Astrocyte (in vitro differentiated cells and primary cell): ENCODE measurements around the gene DEFB110. TPM values are rescaled to one million over a fixed set of nuclear protein-coding genes. Genes with fewer than 3 reads are reported as not detected.

Experiments
- DNase-seq: peaks from one replicate; pipeline ENCODE4 v3.0.0-alpha.2; 2010; ENCODE audit warnings: low read depth
- FAIRE-seq: peaks from 2 replicates; lab custom pipeline; 2011; peaks lifted over from hg19 to GRCh38; lab: Jason Lieb, UNC
- H2AFZ ChIP-seq: 2 replicates; pipeline ENCODE4 v1.6.0; 2012; ENCODE audit warnings: low read depth, low read length, inconsistent platforms
- H3K27ac ChIP-seq: 2 replicates; pipeline ENCODE4 v1.5.1; 2011; ENCODE audit warnings: low read depth, low read length, inconsistent platforms
- H3K27me3 ChIP-seq: 2 replicates; pipeline ENCODE4 v1.6.0; 2011; ENCODE audit warnings: low read length, inconsistent platforms; ENCODE audit not compliant: insufficient read depth
- H3K36me3 ChIP-seq: 2 replicates; pipeline ENCODE4 v1.5.1; 2011; ENCODE audit warnings: low read length, inconsistent platforms; ENCODE audit not compliant: insufficient read depth
- H3K4me1 ChIP-seq: 2 replicates; pipeline ENCODE4 v1.5.1; 2011; ENCODE audit warnings: low read length, inconsistent platforms; ENCODE audit not compliant: insufficient read depth
- H3K4me2 ChIP-seq: 2 replicates; pipeline ENCODE4 v1.6.0; 2012; ENCODE audit warnings: low read length, inconsistent platforms
- H3K4me3 ChIP-seq: 2 replicates; pipeline ENCODE4 v1.5.1; 2011; ENCODE audit warnings: low read depth, mild to moderate bottlenecking, low read length, inconsistent platforms; ENCODE audit not compliant: insufficient read depth
- H3K79me2 ChIP-seq: 2 replicates; pipeline ENCODE4 v1.6.0; 2012; ENCODE audit warnings: mild to moderate bottlenecking, low read length, inconsistent platforms; ENCODE audit not compliant: insufficient read depth
- H3K9ac ChIP-seq: 2 replicates; pipeline ENCODE4 v1.6.0; 2012; ENCODE audit warnings: mild to moderate bottlenecking, low read length, inconsistent platforms
- H3K9me3 ChIP-seq: 2 replicates; pipeline ENCODE4 v1.5.1; 2012; ENCODE audit warnings: low read depth, mild to moderate bottlenecking, low read length, inconsistent platforms; ENCODE audit not compliant: insufficient read depth
- H4K20me1 ChIP-seq: 2 replicates; pipeline ENCODE4 v1.6.0; 2012; ENCODE audit warnings: low read length, inconsistent platforms; ENCODE audit not compliant: insufficient read depth
- H3K27ac Mint-ChIP-seq: one replicate; pipeline ENCODE4 v1.8.0; 2021; ENCODE audit warnings: mild to moderate bottlenecking, mixed read lengths; ENCODE audit not compliant: unreplicated experiment
- H3K27me3 Mint-ChIP-seq: one replicate; pipeline ENCODE4 v1.8.0; 2021; ENCODE audit warnings: low read depth, mixed read lengths; ENCODE audit not compliant: unreplicated experiment
- H3K36me3 Mint-ChIP-seq: one replicate; pipeline ENCODE4 v1.8.0; 2021; ENCODE audit warnings: low read depth, mixed read lengths; ENCODE audit not compliant: unreplicated experiment
- H3K4me1 Mint-ChIP-seq: one replicate; pipeline ENCODE4 v1.8.0; 2021; ENCODE audit warnings: low read depth, mixed read lengths; ENCODE audit not compliant: unreplicated experiment
- H3K4me3 Mint-ChIP-seq: one replicate; pipeline ENCODE4 v1.8.0; 2021; ENCODE audit warnings: mild to moderate bottlenecking, moderate library complexity, mixed read lengths; ENCODE audit not compliant: unreplicated experiment
- H3K9me3 Mint-ChIP-seq: one replicate; pipeline ENCODE4 v1.8.0; 2021; ENCODE audit warnings: mild to moderate bottlenecking, mixed read lengths; ENCODE audit not compliant: unreplicated experiment
- EZH2 ChIP-seq: IDR thresholded peaks from 2 replicates; pipeline ENCODE4 v1.6.1; 2012; ENCODE audit warnings: mild to moderate bottlenecking, low read length, inconsistent platforms; ENCODE audit not compliant: insufficient read depth
- total RNA-seq: library from RNA; stranded (reverse); gene quantifications from 2 replicates; pipeline ENCODE4 v1.2.1, GENCODE V29; 2021
- TF ChIP-seq, protein P1 (sequence below): IDR thresholded peaks from 2 replicates; pipeline ENCODE4 v1.5.1; 2011; ENCODE audit warnings: low read depth, mild to moderate bottlenecking, inconsistent platforms, low read length, moderate library complexity; ENCODE audit not compliant: insufficient read depth

Gene DEFB110
- total RNA-seq, 1 donor from 2014 or later: not detected

DNA sequence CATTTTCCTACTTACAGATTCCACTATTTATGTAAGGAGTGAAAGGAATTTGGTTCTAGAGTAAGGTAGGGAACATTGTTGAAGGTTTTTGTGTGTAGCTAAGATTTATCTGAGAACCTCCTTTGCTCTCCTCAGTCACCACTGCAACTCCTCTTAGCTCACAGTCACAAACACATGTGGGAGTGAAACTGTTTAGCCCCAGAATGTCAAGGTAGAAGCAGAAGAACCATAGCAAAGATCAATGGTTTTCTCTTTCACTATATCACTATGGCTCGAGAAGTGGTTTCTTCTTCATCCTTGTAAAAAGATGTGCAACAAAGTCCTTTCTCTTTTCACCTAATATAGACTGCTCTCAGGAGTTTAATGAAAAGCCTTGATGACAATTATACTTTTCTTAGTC, 34.4 kb upstream of the DEFB110 start:
- TF ChIP-seq EZH2: no peak
- TF ChIP-seq, protein P1, sequence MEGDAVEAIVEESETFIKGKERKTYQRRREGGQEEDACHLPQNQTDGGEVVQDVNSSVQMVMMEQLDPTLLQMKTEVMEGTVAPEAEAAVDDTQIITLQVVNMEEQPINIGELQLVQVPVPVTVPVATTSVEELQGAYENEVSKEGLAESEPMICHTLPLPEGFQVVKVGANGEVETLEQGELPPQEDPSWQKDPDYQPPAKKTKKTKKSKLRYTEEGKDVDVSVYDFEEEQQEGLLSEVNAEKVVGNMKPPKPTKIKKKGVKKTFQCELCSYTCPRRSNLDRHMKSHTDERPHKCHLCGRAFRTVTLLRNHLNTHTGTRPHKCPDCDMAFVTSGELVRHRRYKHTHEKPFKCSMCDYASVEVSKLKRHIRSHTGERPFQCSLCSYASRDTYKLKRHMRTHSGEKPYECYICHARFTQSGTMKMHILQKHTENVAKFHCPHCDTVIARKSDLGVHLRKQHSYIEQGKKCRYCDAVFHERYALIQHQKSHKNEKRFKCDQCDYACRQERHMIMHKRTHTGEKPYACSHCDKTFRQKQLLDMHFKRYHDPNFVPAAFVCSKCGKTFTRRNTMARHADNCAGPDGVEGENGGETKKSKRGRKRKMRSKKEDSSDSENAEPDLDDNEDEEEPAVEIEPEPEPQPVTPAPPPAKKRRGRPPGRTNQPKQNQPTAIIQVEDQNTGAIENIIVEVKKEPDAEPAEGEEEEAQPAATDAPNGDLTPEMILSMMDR: no peak
- no peak overlapping the region for H3K9ac ChIP-seq
- H3K4me1 Mint-ChIP-seq: no peaks in the 10 kb centered on the region
- no peaks in the 10 kb centered on the region for H3K27me3 ChIP-seq
- H2AFZ ChIP-seq: no peak overlapping the region
- no peaks in the 10 kb centered on the region for H3K36me3 ChIP-seq
- H3K27me3 Mint-ChIP-seq: no peaks in the 10 kb centered on the region
- H3K4me2 ChIP-seq: no peak overlapping the region
- DNase-seq (no peak), FAIRE-seq (no peak)
- H3K4me1 ChIP-seq: no peaks in the 10 kb centered on the region
- no peak overlapping the region for H3K27ac Mint-ChIP-seq
- H4K20me1 ChIP-seq: no peaks in the 10 kb centered on the region
- no peaks in the 10 kb centered on the region for H3K9me3 Mint-ChIP-seq
- H3K79me2 ChIP-seq: no peaks in the 10 kb centered on the region
- H3K9me3 ChIP-seq: no peaks in the 10 kb centered on the region
- no peaks in the 10 kb centered on the region for H3K36me3 Mint-ChIP-seq
- no peak overlapping the region for H3K4me3 Mint-ChIP-seq
- H3K4me3 ChIP-seq: no peak overlapping the region
- H3K27ac ChIP-seq: no peak overlapping the region

DNA sequence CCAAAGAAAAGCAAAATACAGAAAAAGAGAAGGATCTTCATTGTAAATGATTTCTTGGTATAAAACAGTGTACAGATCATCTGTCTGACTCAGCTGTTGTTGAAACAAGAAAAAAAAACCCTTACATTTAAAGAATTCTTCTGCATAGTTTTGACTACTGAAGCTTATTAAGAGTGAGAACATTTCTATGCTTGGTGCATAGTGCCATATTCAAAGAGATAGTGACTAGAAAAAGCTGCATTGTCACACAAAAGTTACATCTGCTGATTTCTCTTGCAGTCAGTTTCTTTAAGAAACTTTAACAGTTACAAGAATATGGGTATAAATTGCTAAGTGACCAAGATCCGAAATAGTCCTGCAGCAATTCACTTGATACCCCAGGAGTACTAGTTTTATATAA, 28.0 kb upstream of the DEFB110 start, which contains the start of gene DEFB112:
DEFB112 (minus strand) TSS at position 101 of the 400 bp plus-strand sequence; CDS start at position 41, 60 bp downstream.
- Mint-ChIP-seq H3K27ac (no peak within 1 kb of the TSS), H3K4me3 (no peak within 1 kb of the TSS), H3K4me1 (peaks cover 1% of the 10 kb centered on the region), H3K36me3 (no peaks in the 10 kb centered on the region), H3K27me3 (no peaks in the 10 kb centered on the region), H3K9me3 (no peaks in the 10 kb centered on the region)
- no peaks in the 10 kb centered on the region for H3K4me1 ChIP-seq
- no peak within 1 kb of the TSS for H3K4me2 ChIP-seq
- H3K9me3 ChIP-seq: peaks cover 5% of the 10 kb centered on the region
- FAIRE-seq (no peak), DNase-seq (no peak)
- no peaks in the 10 kb centered on the region for H3K27me3 ChIP-seq
- H4K20me1 ChIP-seq: no peaks in the 10 kb centered on the region
- no peaks in the 10 kb centered on the region for H3K79me2 ChIP-seq
- TF ChIP-seq, protein P1: no peak
- no peak for TF ChIP-seq EZH2
- H3K27ac ChIP-seq: no peak within 1 kb of the TSS
- no peak within 1 kb of the TSS for H3K4me3 ChIP-seq
- no peak within 1 kb of the TSS for H3K9ac ChIP-seq
- H3K36me3 ChIP-seq: no peaks in the 10 kb centered on the region
- no peak within 1 kb of the TSS for H2AFZ ChIP-seq

DNA sequence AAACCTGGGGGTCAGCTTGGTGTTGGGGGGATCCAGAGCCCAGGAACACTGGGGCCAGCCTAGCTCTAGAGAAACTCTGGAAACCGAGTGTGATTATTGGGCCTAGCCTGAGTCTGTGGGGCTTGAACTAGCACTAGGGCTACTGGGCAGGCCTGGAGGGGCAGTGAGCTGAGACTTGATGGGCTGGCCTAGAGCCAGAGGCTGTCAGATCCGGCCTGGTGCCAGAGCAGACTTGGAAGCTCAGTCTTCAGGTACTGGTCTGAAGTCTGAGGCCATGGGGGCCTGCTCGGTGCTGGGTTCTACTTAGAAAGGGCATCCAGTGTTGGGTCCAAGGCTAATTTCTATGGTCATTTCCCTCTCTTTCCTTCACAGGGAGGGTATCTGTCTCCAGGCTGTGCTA, 25.2 kb upstream of the DEFB110 start:
- no peak for DNase-seq
- Histone ChIP-seq H3K79me2 (no peaks in the 10 kb centered on the region), H3K4me2 (no peak overlapping the region), H4K20me1 (no peaks in the 10 kb centered on the region), H3K4me3 (no peak overlapping the region), H3K27me3 (no peaks in the 10 kb centered on the region), H2AFZ (no peak overlapping the region), H3K4me1 (no peaks in the 10 kb centered on the region), H3K9ac (no peak overlapping the region), H3K36me3 (no peaks in the 10 kb centered on the region), H3K27ac (no peak overlapping the region), H3K9me3 (peaks cover 5% of the 10 kb centered on the region)
- Mint-ChIP-seq H3K36me3 (no peaks in the 10 kb centered on the region), H3K9me3 (no peaks in the 10 kb centered on the region), H3K4me3 (no peak overlapping the region), H3K27me3 (no peaks in the 10 kb centered on the region), H3K27ac (no peak overlapping the region), H3K4me1 (peaks cover 1% of the 10 kb centered on the region)
- FAIRE-seq: no peak
- TF ChIP-seq, protein P1: no peak
- TF ChIP-seq EZH2: no peak
